Spleen (tissue), 11 donors: ENCODE data around the gene CSTPP1. TPM values are rescaled to one million over a fixed set of nuclear protein-coding genes. Genes with fewer than 3 reads are reported as not detected.
"Not testable (repeated sequence)": the region's sequence is repeated elsewhere in the genome, so short reads cannot be mapped to it uniquely, and the experiment has no call there.

ENCODE experiments used
- DNase-seq: peaks from one replicate; pipeline ENCODE4 v3.0.0-alpha.2; 2020
- H3K27ac ChIP-seq, 8 donors: fragments of 200-600 bp; sonication (generic) in 7 of 8; 1 replicate in 4 of 8; 2 replicates in 4 of 8; pipeline versions ENCODE4 v1.5.0 to v1.8.0; 2016 to 2021; ENCODE audit warnings: inconsistent platforms in 4 of 8, mild to moderate bottlenecking in 4 of 8, moderate library complexity in 1 of 8
- H3K27me3 ChIP-seq, 7 donors: fragments of 200-600 bp; sonication (generic) in 6 of 7; replicated peaks in 1 of 7; 1 replicate in 4 of 7; 2 replicates in 3 of 7; pipeline versions ENCODE4 v1.5.0 to v1.8.0; 2016 to 2021; ENCODE audit warnings: inconsistent platforms in 3 of 7, mild to moderate bottlenecking in 1 of 7
- H3K36me3 ChIP-seq, 6 donors: fragments of 200-600 bp; sonication (generic) in 5 of 6; 1 replicate in 4 of 6; 2 replicates in 2 of 6; pipeline versions ENCODE4 v1.5.0 to v1.8.0; 2016 to 2021; ENCODE audit warnings: inconsistent platforms in 2 of 6
- H3K4me1 ChIP-seq, 6 donors: fragments of 200-600 bp; sonication (generic) in 5 of 6; 1 replicate in 3 of 6; 2 replicates in 3 of 6; pipeline versions ENCODE4 v1.5.0 to v1.8.0; 2016 to 2021; ENCODE audit warnings: inconsistent platforms in 3 of 6
- H3K4me3 ChIP-seq, 8 donors: fragments of 200-600 bp; sonication (generic) in 7 of 8; 1 replicate in 4 of 8; 2 replicates in 4 of 8; pipeline versions ENCODE4 v1.5.0 to v1.8.0; 2016 to 2021; ENCODE audit warnings: inconsistent platforms in 4 of 8, mild to moderate bottlenecking in 4 of 8, moderate library complexity in 2 of 8
- H3K9me3 ChIP-seq, 8 donors: fragments of 200-600 bp; sonication (generic) in 7 of 8; 1 replicate in 4 of 8; 2 replicates in 4 of 8; pipeline versions ENCODE4 v1.5.0 to v1.8.0; 2016 to 2021; ENCODE audit warnings: inconsistent platforms in 4 of 8
- POLR2A ChIP-seq, 3 donors: fragments of 450-650 bp; IDR thresholded peaks; one replicate each; pipeline ENCODE4 v1.5.1; 2017; ENCODE audit warnings: antibody characterized with exemption in 3 of 3, mild to moderate bottlenecking in 1 of 3
- POLR2AphosphoS5 ChIP-seq, 3 donors: sonication (generic); formaldehyde crosslinking; IDR thresholded peaks; one replicate each; pipeline ENCODE4 v1.5.1; 2017; ENCODE audit warnings: antibody characterized with exemption in 3 of 3
- WGBS, 5 donors: extraction: QIAGEN DNeasy Blood & Tissue Kit in 3 of 5; methylation state at CpG; one replicate each; pipeline versions ENCODE4 v1.1.5 to v1.1.7; 2013 to 2018; 5-methylcytosine and 5-hydroxymethylcytosine counted together
- intact Hi-C: fragments of 100-400 bp; cut with DNase I; formaldehyde crosslinking; loops from one replicate; pipeline ENCODE4 v1.15.0; 2023; ENCODE audit warnings: low total_unique reads
- polyA plus RNA-seq, 3 donors: library from polyadenylated mRNA; stranded (reverse); fragments of 200-250 nt; gene quantifications; one replicate each; pipeline ENCODE4 v1.2.1, GENCODE V29; 2013
- total RNA-seq, 7 donors: library from RNA; depleted of rRNA in 3 of 7; stranded (reverse); fragments of >200 nt in 3 of 7; fragmentation: NEBNext Ultra II Directional in 4 of 7; extraction: Animal tissue kit (Norgen Biotek cat#: 25700) in 4 of 7; gene quantifications; one replicate each; pipeline versions ENCODE4 v1.1.0 to v1.2.1, GENCODE V29; 2016 to 2021
- TF ChIP-seq, protein P1 (sequence below), 11 experiments: fragments of 200-600 bp in 7 of 11; fragments of 450-650 bp in 4 of 11; sonication (generic) in 4 of 11; IDR thresholded peaks in 8 of 11; conservative IDR thresholded peaks in 3 of 11; 1 replicate in 7 of 11; 2 replicates in 4 of 11; pipeline versions ENCODE4 v1.4.0 to v1.8.0; 2016 to 2021; ENCODE audit warnings: antibody characterized with exemption in 11 of 11, inconsistent platforms in 4 of 11, mild to moderate bottlenecking in 1 of 11
- donor health status: healthy with polysubstance abuse.
- donor health status: DM: no; HTN: no; CAD: no; lungs with moderate emphysema.
- donor health status: DM: no; HTN: no; CAD: no.
- donor health status: Bipolar disorder and iron deficiency.
- donor health status: healthy.
- donor health status: DM: no; HTN: no; CAD: no.
- donor health status: DM: yes; HTN: yes; CAD: no.

Gene CSTPP1
- total and polyA plus RNA-seq, 10 donors, result 8.6 to 23.0 (median 14.4) TPM

DNA sequence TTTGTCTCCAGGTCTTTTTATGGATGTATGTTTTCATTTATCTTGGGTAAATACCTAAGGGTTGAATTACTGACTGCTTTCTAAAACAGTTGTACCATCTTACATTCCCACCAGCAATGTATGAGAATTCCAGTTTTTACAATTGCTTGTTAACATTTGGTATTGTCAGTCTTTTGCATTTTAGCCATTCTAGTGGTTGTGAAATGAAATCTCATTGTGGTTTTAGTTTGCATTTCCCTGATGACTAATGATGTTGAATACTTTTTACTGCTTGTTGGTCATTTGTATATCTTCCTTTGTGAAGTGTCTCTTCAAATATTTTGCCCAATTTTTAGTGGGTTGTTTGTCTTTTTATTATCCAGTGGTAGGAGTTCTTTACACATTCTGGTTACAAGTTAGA, 147.4 kb downstream of the CSTPP1 start:
- TF ChIP-seq, protein P1, sequence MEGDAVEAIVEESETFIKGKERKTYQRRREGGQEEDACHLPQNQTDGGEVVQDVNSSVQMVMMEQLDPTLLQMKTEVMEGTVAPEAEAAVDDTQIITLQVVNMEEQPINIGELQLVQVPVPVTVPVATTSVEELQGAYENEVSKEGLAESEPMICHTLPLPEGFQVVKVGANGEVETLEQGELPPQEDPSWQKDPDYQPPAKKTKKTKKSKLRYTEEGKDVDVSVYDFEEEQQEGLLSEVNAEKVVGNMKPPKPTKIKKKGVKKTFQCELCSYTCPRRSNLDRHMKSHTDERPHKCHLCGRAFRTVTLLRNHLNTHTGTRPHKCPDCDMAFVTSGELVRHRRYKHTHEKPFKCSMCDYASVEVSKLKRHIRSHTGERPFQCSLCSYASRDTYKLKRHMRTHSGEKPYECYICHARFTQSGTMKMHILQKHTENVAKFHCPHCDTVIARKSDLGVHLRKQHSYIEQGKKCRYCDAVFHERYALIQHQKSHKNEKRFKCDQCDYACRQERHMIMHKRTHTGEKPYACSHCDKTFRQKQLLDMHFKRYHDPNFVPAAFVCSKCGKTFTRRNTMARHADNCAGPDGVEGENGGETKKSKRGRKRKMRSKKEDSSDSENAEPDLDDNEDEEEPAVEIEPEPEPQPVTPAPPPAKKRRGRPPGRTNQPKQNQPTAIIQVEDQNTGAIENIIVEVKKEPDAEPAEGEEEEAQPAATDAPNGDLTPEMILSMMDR (IDR thresholded peaks at IDR 0.05 in 8 of 11, conservative IDR thresholded peaks at IDR 0.05 in 3 of 11), result no peak
- TF ChIP-seq POLR2A (IDR thresholded peaks at IDR 0.05) (no peak), POLR2AphosphoS5 (IDR thresholded peaks at IDR 0.05) (no peak)
- Histone ChIP-seq H3K27ac (no peak overlapping the region), H3K4me3 (no peak overlapping the region), H3K27me3 (no peaks in the 10 kb centered on the region), H3K36me3 (peaks cover 0 to 7% (median 0%) of the 10 kb centered on the region in 6 donors), H3K9me3 (no peaks in the 10 kb centered on the region), H3K4me1 (no peaks in the 10 kb centered on the region)
- intact Hi-C loops, result no loop called here
- no peak for DNase-seq

DNA sequence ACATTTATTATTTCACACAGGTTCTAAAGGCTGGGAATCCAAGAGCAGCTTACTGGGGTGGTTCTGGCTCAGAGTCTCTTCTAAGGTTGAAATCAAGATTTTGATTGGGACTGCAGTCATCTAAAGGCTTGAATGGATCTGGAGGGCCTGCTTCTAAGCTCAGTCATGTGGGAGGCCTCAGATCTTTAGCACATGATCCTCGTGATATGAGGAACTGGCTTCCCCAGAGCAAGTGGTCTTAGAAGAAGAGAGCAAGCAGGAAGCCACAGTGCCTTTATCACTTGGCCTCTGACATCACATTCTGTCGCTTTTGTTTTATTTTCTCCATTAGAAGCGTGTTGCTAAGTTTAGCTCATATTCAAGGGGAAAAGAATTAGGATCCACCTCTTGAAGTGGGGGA, 151.2 kb downstream of the CSTPP1 start:
- WGBS, 5 donors, result 19 to 42% (median 31%) methylated on average over 3 of the region's 3 CpGs
- H3K27me3 ChIP-seq, result no peaks in the 10 kb centered on the region
- no peak for DNase-seq
- H3K4me1 ChIP-seq, result no peaks in the 10 kb centered on the region
- H3K4me3 ChIP-seq, result no peak overlapping the region
- intact Hi-C loops, result no loop called here
- H3K9me3 ChIP-seq, result peaks cover 0 to 5% (median 0%) of the 10 kb centered on the region in 8 donors
- H3K36me3 ChIP-seq, result no peaks in the 10 kb centered on the region
- H3K27ac ChIP-seq, result no peak overlapping the region
- TF ChIP-seq, protein P1 (IDR thresholded peaks at IDR 0.05 in 8 of 11, conservative IDR thresholded peaks at IDR 0.05 in 3 of 11), result no peak
- TF ChIP-seq POLR2A (IDR thresholded peaks at IDR 0.05) (no peak), POLR2AphosphoS5 (IDR thresholded peaks at IDR 0.05) (no peak)

DNA sequence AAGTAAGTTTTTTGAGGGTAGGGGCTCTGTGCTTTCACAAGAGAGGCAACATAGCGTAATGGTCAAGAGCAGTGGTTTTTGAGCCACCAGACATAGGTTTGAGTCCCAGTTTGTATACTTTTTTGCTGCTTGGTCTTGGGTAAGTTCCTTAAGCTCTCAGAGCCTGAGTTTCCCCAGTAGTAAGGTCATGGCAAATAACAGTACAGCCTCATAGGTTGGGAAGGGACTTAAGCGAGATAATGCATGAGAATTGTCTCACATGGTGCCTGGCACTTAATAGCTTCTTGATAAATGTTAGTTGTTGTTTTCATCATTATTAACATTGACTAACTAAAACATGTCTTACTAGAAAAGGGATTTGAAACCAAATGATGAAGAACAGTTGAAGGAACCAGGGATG, 157.0 kb downstream of the CSTPP1 start:
- Histone ChIP-seq H3K4me1 (no peaks in the 10 kb centered on the region), H3K9me3 (peaks cover 0 to 5% (median 0%) of the 10 kb centered on the region in 8 donors), H3K27ac (no peak overlapping the region), H3K4me3 (no peak overlapping the region), H3K27me3 (no peaks in the 10 kb centered on the region), H3K36me3 (no peaks in the 10 kb centered on the region)
- intact Hi-C loops, result no loop called here
- TF ChIP-seq, protein P1 (IDR thresholded peaks at IDR 0.05 in 8 of 11, conservative IDR thresholded peaks at IDR 0.05 in 3 of 11), result no peak
- TF ChIP-seq POLR2A (IDR thresholded peaks at IDR 0.05), result no peak
- TF ChIP-seq POLR2AphosphoS5 (IDR thresholded peaks at IDR 0.05), result no peak
- DNase-seq, result no peak
- WGBS, 5 donors, result 93 to 97% (median 95%) methylated on average over 2 of the region's 2 CpGs

DNA sequence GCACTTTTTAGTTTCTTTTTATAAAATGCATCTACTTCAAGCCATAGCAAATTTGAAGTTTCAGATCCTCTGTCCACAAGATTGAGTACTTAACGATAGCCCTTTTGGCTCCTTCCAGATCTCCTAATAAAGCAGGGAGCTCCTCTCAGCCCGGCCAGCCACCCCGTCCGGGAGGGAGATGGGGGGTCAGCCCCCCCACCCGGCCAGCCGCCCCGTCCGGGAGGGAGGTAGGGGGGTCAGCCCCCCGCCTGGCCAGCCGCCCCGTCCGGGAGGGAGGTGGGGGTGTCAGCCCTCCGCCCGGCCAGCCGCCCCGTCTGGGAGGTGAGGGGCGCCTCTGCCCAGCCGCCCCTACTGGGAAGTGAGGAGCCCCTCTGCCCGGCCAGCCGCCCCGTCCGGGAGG, 160.3 kb downstream of the CSTPP1 start:
- H3K4me3 ChIP-seq, H3K4me1 ChIP-seq, intact Hi-C loops, H3K27ac ChIP-seq, H3K36me3 ChIP-seq, H3K27me3 ChIP-seq, DNase-seq, H3K9me3 ChIP-seq: not testable (repeated sequence)
- 78 to 98% (median 92%) methylated on average over 5 to 18 of the region's 22 CpGs for WGBS, 5 donors

DNA sequence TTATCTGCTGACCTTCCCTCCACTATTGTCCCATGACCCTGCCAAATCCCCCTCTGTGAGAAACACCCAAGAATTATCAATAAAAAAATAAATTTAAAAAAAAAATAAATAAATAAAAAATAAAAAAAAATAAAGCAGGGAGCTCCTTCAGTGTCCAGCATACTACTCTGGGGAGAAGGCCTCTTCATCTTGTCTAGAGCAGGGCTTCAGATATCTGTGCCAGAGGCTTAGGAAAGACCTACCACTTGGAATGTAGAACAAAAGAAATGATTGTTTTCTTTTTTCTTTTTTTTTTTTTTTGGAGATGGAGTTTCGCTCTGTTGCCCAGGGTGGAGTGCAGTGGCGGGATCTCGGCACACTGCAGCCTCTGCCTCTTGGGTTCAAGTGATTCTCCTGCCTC, 161.7 kb downstream of the CSTPP1 start:
- 93 to 100% (median 98%) methylated on average over 3 of the region's 3 CpGs for WGBS, 5 donors
- H3K9me3 ChIP-seq, intact Hi-C loops, H3K4me3 ChIP-seq, H3K4me1 ChIP-seq, H3K27me3 ChIP-seq, DNase-seq, H3K36me3 ChIP-seq, H3K27ac ChIP-seq: not testable (repeated sequence)
